Measurements from ENCODE around the gene FBXO38. TPM values are rescaled to one million over a fixed set of nuclear protein-coding genes. Genes with fewer than 3 reads are reported as not detected.

The FBXO38 gene
- total RNA-seq, 6 donors from 2014 or later, result 33.0 to 103 (median 61.6) TPM

GRCh38 chr5:148474025-148474511 lies 90.3 kb downstream of the FBXO38 start:
- H3K36me3 ChIP-seq, result no peaks in the 10 kb centered on the region
- no peak overlapping the region for H3K27ac ChIP-seq
- no peak overlapping the region for H3K4me3 ChIP-seq
- no peak for TF ChIP-seq EP300 (IDR thresholded peaks at IDR 0.05)
- no peak for TF ChIP-seq POLR2A (IDR thresholded peaks at IDR 0.05)
- TF ChIP-seq, protein P1, sequence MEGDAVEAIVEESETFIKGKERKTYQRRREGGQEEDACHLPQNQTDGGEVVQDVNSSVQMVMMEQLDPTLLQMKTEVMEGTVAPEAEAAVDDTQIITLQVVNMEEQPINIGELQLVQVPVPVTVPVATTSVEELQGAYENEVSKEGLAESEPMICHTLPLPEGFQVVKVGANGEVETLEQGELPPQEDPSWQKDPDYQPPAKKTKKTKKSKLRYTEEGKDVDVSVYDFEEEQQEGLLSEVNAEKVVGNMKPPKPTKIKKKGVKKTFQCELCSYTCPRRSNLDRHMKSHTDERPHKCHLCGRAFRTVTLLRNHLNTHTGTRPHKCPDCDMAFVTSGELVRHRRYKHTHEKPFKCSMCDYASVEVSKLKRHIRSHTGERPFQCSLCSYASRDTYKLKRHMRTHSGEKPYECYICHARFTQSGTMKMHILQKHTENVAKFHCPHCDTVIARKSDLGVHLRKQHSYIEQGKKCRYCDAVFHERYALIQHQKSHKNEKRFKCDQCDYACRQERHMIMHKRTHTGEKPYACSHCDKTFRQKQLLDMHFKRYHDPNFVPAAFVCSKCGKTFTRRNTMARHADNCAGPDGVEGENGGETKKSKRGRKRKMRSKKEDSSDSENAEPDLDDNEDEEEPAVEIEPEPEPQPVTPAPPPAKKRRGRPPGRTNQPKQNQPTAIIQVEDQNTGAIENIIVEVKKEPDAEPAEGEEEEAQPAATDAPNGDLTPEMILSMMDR (IDR thresholded peaks at IDR 0.05), result no peak
- no peak for TF ChIP-seq POLR2AphosphoS5 (IDR thresholded peaks at IDR 0.05)
- DNase-seq (no peak), ATAC-seq (ENCODE audit: low FRiP score in 2 of 2) (peak in 1 of 2 donors; percentile 89)
- H3K9me3 ChIP-seq, result no peaks in the 10 kb centered on the region
- peaks cover 0 to 5% (median 0%) of the 10 kb centered on the region in 4 donors for H3K4me1 ChIP-seq
- no peaks in the 10 kb centered on the region for H3K27me3 ChIP-seq
- WGBS, 2 donors, result 93 to 95% methylated on average over 8 of the region's 8 CpGs

DNA sequence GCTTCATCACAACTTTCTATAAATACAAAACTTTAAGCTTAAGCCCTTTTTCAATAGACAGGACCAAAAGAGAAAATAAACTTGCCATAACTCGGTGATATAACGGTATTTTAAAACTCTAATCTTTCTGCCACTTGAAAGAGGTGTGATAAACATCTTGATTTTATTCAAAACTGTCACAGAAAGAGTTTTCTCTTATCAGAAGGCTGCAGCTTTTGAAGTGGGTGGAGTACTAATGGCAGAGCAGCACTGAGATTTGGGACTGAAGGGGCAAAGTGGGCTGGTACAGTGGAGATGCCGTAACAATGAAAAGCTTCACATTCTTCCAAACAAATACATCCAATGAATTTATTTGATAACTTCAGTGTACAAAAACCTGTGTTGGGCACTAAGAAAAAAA lies 92.5 kb downstream of the FBXO38 start:
- Histone ChIP-seq H3K27me3 (no peaks in the 10 kb centered on the region), H3K9me3 (no peaks in the 10 kb centered on the region), H3K4me1 (no peaks in the 10 kb centered on the region), H3K27ac (no peak overlapping the region), H3K36me3 (no peaks in the 10 kb centered on the region), H3K4me3 (no peak overlapping the region)
- WGBS, 2 donors, result 61 to 62% methylated on average over 3 of the region's 3 CpGs
- TF ChIP-seq POLR2AphosphoS5 (IDR thresholded peaks at IDR 0.05), result no peak
- ATAC-seq (ENCODE audit: low FRiP score in 2 of 2), result no peak
- no peak for DNase-seq

- WGBS, 2 donors, result 78 to 83% methylated on average over 3 of the region's 3 CpGs
- DNase-seq (no peak), ATAC-seq (ENCODE audit: low FRiP score in 2 of 2) (no peak)
Observed at GRCh38 chr5:148477429-148477828, 93.7 kb downstream of the FBXO38 start.

GRCh38 chr5:148482196-148482595 lies 98.4 kb downstream of the FBXO38 start:
- no peak overlapping the region for H3K27ac ChIP-seq
- 62 to 79% methylated on average over 7 of the region's 7 CpGs for WGBS, 2 donors
- H3K4me1 ChIP-seq, result peaks cover 0 to 8% (median 1%) of the 10 kb centered on the region in 4 donors
- H3K9me3 ChIP-seq, result no peaks in the 10 kb centered on the region
- no peaks in the 10 kb centered on the region for H3K36me3 ChIP-seq
- ATAC-seq (ENCODE audit: low FRiP score in 2 of 2) (no peak), DNase-seq (no peak)
- no peak overlapping the region for H3K4me3 ChIP-seq
- H3K27me3 ChIP-seq, result no peaks in the 10 kb centered on the region
- TF ChIP-seq POLR2AphosphoS5 (IDR thresholded peaks at IDR 0.05), result peak in 1 of 2 donors; percentile 28
- TF ChIP-seq, protein P1 (IDR thresholded peaks at IDR 0.05), result no peak

More at GRCh38 chr5:148477429-148477828, 93.7 kb downstream of the FBXO38 start:
- Histone ChIP-seq H3K27ac (no peak overlapping the region), H3K9me3 (no peaks in the 10 kb centered on the region), H3K27me3 (no peaks in the 10 kb centered on the region), H3K4me3 (no peak overlapping the region), H3K36me3 (no peaks in the 10 kb centered on the region), H3K4me1 (peaks cover 0 to under 1% (median 0%) of the 10 kb centered on the region in 4 donors)
- TF ChIP-seq EP300 (IDR thresholded peaks at IDR 0.05) (no peak), POLR2AphosphoS5 (IDR thresholded peaks at IDR 0.05) (no peak), POLR2A (IDR thresholded peaks at IDR 0.05) (no peak)
- TF ChIP-seq, protein P1 (IDR thresholded peaks at IDR 0.05), result no peak

DNA sequence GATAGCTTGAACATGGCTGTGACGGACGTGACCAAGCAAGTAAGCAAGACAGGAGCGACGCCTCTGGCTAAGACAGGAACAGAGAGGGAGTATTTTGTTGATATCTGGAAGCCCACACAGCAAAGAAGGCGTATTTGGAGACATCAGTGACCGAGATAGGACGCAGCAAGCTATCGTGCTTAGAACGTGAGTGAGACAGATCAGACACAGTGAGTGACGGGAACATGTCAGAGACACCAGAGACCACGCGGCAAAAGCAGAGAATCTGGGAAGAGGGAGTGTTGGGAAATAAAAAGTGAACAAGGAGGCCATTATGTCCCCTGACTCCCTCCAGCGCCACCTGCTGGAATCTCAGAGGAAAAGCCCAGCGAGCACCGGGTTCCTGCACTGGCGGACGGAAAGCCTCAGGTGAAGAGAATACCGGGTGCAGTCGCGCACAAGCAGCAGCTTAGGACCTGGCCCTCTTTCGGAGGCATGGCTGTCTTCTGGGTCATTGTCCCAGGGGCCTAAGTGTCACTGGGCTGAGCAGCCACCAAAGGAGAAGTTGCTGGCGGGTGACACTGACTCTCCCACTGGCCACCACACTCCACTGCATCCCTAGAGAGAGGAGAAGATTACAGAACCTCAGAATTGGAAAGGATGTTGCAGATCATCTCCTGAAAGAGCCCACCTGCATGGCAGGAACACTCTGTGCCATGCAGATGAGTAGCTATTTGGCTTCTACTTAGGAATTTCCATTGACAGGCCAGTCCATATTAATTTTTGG lies 99.1 kb downstream of the FBXO38 start:
- ATAC-seq (ENCODE audit: low FRiP score in 2 of 2) (peak; percentile 39 to 87), DNase-seq (peak; percentile 19 to 66)
- H3K4me1 ChIP-seq, result peaks cover 0 to 8% (median 1%) of the 10 kb centered on the region in 4 donors

More for the DNA sequence above, 99.1 kb downstream of the FBXO38 start:
- TF ChIP-seq, protein P1 (IDR thresholded peaks at IDR 0.05), result peak; percentile 46 to 75 (median 67)
- TF ChIP-seq POLR2A (IDR thresholded peaks at IDR 0.05), result no peak
- H3K27ac ChIP-seq, result no peak overlapping the region
- 50 to 52% methylated on average over 18 to 22 of the region's 22 CpGs for WGBS, 2 donors
- H3K4me3 ChIP-seq, result peak overlapping the region in 1 of 4 donors; percentile 12
- no peaks in the 10 kb centered on the region for H3K27me3 ChIP-seq
- no peaks in the 10 kb centered on the region for H3K9me3 ChIP-seq
- H3K36me3 ChIP-seq, result no peaks in the 10 kb centered on the region
